ENCODE results near the gene NSUN7.

GRCh38 chr4:40833212-40833611, 83.5 kb downstream of the NSUN7 start:
- TF ChIP-seq SMC3 (conservative IDR thresholded peaks at IDR 0.05; ENCODE audit: insufficient read depth, low read depth, low read length) = no peak
- TF ChIP-seq NR2C2 (CRISPR knock-in tag; IDR thresholded peaks at IDR 0.05) = no peak
- TF ChIP-seq NR2C2 (tag; IDR thresholded peaks at IDR 0.05) = no peak
- TF ChIP-seq ZNF3 (CRISPR knock-in tag; IDR thresholded peaks at IDR 0.05) = no peak
- TF ChIP-seq ZNF436 (CRISPR knock-in tag; IDR thresholded peaks at IDR 0.05) = no peak
- TF ChIP-seq NFIC (IDR thresholded peaks at IDR 0.05) = no peak
- no peak for TF ChIP-seq SMARCA5 (IDR thresholded peaks at IDR 0.05)
- no peak for TF ChIP-seq HES1 (IDR thresholded peaks at IDR 0.05; ENCODE audit: low read depth)
- TF ChIP-seq ZNF282 (CRISPR knock-in tag; IDR thresholded peaks at IDR 0.05) = no peak
- TF ChIP-seq FOXA3 (CRISPR knock-in tag; conservative IDR thresholded peaks at IDR 0.05 in 1 of 2, IDR thresholded peaks at IDR 0.05 in 1 of 2) = no peak
- no peak for TF ChIP-seq ZNF589 (CRISPR knock-in tag; IDR thresholded peaks at IDR 0.05; ENCODE audit: low read depth)

Measured in K562 (cell line).